ENCODE data around the gene PIPOX.

The PIPOX gene

GRCh38 chr17:29103341-29103740, 60.4 kb downstream of the PIPOX start:
- no peak for DNase-seq
